Esophagus mucosa (tissue), 1 donor: ENCODE measurements around the gene GPR146. TPM values are rescaled to one million over a fixed set of nuclear protein-coding genes. Genes with fewer than 3 reads are reported as not detected.

Experiments
- ATAC-seq: fragments of 200-7000 bp; cut with Tn5 transposase; one replicate; pipeline ENCODE4 v1.9.1; 2020
- total RNA-seq: library from RNA; stranded (reverse); gene quantifications from one replicate; pipeline ENCODE4 v1.2.4, GENCODE V29; 2023
- donor health status: DM: yes; HTN: yes; CAD: no.

The GPR146 gene
- total RNA-seq, 1 donor from 2014 or later: 2.3 TPM

DNA sequence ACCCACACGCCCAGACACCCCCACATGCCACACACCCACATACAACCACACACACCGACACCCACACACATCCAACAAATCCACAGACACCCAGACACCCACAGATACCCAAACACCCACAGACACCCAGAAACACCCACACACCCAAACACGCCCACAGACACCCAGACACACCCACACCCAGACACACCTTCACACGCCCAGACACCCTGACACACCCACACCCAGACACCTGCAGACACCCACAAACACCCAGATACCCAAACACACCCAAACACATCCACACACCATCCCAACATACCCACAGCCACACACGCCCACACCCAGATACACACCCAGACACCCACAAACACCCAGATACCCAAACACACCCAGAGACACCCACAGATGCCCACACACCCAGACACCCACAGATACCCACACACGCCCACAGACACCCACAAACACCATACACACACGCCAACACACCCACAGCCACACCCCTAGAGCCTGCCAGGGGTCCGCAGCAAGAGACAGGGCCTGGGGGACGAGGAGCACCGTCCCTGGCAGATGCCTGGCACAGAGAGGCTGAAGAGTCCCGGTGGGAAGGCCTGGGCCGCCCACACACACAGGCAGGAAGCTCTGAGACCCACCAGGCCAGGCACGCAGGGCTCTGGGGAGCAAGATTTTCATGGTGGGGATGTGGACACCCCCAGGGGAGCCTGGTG lies 32.9 kb upstream of the GPR146 start:
- no peak for ATAC-seq

GRCh38 chr7:1012004-1012715 lies 32.2 kb upstream of the GPR146 start:
- no peak for ATAC-seq

- ATAC-seq: peak; percentile 29
These were observed 31.6 kb upstream of the GPR146 start for GRCh38 chr7:1012716-1013095.

DNA sequence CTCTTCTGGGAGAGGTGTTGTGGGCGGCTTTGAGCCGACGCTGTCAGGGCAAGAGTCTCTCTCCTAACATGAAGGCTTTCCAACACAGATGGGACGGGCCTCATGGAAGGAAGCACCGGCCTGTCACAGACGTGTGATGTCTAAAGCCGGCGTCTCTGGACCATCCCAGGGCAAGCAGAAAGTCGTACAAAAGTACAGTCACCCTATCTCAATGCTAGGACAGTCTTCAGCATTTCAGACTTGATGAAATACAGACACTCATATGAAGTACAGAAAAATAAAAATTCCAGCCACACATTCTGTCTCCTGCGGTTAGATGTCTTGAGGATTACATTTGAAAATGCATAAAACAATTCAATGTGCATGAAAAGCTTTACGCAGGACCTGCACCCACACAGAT lies 30.8 kb upstream of the GPR146 start:
- ATAC-seq: no peak

DNA sequence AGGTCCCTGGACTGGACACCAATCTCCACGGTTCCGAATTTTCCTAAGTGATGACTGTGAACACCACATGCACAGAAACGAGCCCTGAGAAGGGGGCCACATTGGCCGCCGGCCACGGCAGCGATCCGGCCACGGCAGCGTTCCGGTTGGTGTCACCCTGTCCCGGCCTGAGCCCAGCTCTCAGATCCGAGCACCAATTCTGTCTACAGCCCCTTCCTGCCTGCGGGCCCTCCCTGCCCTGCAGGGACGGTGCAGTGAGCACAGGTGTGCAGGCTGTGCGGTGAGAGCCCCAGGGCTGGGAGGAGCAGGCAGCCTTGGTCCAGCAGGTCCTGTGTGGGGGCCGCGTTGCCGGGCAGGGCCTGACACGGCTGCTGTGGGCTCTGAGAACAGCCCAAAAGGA lies 29.7 kb upstream of the GPR146 start:
- no peak for ATAC-seq

DNA sequence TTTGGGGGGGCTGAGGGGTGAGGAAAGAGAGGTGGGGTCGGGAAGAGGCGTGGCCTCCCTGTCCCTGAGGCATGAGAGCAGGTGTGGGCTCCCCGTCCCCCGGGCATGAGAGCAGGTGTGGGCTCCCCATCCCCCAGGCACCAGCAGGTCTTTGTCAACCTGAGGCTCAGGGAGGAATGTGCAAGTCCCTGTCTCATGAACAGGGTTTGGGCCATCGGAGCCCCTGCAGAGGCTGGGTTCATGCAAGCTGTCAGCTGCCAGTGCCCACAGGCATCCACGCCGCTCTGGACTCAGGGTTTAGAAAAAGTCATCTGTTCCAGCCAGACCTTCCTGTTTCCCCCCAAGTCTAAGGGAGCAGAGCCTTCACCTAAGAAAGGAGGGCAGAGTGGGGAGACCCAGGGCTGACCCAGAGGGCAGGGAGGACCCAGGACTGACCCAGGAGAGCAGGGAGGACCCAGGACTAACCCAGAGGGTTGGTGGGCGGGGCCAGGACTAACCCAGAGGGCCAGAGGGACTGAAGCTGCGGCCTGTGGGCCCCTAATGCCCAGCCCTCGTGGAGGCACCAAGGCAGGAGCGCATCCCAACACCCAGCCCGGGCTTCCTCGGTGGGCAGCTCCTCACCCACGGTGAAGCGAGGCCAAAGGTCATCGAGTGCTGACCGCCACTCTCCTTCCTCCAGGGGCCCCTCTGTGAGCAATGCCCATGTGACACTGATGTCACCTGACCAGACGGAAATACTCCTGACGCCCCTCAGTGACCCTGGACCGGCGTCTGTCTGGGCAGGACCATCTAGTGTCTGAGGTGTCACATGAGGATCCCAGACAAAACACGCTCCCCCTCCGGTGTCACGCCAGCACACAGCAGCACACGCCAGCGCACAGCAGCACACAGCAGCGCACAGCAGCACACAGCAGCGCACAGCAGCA lies 28.9 kb upstream of the GPR146 start:
- ATAC-seq: no peak

GRCh38 chr7:1016577-1017531 lies 27.5 kb upstream of the GPR146 start:
- no peak for ATAC-seq

DNA sequence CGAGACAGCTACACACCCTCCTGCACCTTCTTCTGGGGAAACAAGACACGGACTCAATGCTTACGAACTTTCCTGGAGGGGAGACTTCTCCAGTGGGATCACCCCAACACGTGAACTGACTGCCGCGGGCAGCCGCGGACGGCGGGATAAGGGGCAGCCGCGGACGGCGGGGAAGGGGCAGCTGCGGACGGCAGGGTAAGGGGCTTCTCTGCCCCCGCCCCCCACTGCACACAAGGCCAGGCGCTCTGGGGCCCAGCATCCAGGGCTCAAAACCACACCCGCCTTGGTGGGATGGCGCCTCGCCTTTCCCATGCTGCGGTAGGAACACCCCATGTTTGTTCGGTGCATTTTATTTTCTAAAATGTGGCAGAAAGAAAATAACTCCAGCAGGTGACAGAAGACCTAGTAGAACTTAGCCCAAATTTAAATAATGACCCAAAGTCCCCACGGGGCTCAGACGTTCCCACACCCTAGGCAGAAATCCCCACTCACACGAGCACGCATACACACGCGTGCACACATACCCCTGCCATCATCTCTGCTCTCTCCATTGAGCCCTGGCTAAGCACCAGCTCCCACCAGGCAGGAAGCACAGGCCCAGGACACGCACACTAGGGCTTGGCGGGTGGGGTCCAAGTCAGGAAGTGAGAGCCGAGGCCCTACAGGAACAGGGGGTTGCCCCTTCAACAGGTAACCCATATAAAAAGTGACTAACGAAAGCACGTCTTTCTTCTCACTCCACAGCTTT lies 26.6 kb upstream of the GPR146 start:
- ATAC-seq: no peak

GRCh38 chr7:1018334-1018695 lies 26.0 kb upstream of the GPR146 start:
- no peak for ATAC-seq

DNA sequence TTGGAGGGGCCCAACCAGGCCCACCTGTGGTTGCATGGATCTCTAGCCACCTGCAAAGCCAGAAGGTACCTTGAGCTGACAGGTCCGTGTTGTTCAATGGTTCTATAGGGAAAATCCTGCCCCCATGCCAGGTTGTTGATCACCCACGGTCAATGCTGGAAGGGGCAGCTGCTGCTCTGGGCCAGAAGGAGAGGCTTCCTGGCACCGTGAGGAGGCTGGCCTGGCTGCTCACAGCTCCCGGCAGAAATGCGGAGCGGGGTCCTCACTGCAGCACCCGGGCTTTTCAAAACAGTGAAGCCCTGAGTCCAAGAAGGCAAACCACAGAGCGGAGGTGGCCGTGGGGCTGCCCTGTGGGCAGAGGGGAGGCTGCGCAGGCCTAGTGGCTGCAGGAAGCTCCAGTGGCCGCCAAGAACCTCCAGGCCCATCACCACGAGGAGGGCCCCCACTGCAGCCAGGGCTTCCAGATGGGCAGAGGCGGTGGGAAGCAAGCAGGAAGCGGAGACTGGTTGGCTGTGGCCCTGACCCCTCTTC lies 25.0 kb upstream of the GPR146 start:
- ATAC-seq: no peak

DNA sequence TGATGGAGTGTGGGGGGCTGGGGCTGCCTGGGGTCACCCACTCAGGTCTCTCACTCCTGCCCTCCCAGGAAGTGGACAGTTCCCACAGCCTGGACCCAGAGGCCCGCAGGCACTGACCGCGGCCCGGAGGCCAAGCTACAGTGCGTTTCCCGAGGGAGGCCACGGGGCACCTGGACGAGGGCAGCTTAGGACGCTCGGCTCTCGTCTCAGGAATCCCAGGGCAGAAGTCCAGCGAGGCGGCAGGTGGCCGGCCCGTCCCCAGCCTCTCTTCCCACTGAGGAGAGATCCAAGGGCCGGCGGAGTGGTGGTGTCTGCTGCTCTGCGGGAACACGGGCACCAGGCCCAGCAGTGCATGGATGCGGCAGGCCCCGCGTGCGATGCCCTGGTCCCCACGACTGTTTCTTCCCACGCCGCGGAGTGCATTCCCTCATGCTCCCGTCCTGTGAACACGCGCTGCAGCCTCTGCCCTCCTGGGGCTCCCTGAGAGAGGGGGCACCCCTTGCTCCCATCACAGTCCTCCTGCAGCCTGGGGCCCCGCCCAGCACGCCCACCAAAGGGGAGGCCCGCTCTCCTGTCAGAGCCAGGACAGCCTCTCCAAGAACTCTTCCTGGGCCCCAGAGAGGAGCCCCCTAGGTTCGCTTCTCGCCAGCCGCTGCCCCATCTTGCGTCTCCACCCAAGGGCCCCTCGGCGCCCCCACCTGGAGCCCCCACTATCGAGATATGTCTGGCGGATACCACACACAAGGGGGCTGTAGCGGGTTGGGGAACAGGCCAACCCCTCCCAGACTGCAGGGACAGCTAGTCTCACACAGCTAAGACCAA lies 24.3 kb upstream of the GPR146 start:
- ATAC-seq: no peak

GRCh38 chr7:1020849-1021251 lies 23.5 kb upstream of the GPR146 start:
- no peak for ATAC-seq

DNA sequence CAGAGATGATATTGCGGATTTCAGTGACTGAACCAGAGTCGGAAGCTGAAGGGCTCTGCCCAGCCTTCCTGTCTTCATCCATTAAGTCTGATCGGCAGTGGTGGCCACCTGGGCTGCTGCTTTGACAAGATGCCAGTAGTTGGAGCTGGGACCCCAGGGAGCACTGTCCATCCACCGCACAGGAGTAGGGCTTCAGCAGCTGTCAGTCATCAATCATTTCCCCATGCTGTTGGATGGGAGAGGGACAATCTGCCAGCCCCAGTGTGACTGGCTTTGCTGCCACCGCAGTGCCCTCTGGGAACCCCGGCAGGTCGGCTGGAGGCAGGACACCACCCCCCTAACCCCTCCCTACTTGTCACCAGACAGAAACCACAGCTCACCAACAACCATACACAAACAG lies 23.0 kb upstream of the GPR146 start:
- ATAC-seq: no peak

GRCh38 chr7:1021931-1022330 lies 22.4 kb upstream of the GPR146 start:
- ATAC-seq: no peak

DNA sequence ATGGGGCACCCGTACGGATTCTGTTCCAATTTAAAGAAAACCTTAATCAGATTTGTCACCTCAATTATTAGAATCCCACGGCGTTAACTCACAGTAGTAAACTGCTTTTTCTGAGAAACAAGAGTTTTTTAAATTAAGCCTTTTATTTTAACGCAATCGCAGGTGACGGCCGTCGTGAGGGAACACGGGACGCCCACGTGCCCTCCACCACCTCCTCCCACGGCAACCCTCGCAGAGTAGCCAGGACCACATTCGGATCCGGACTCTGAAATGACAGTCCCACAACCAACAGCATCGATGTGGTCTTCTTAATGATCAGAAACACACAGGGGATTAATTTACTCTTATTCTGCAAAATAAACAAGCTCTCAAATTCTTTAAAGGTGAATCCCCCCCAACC lies 22.0 kb upstream of the GPR146 start:
- no peak for ATAC-seq

GRCh38 chr7:1022801-1023465 lies 21.4 kb upstream of the GPR146 start:
- ATAC-seq: peak; percentile 2

DNA sequence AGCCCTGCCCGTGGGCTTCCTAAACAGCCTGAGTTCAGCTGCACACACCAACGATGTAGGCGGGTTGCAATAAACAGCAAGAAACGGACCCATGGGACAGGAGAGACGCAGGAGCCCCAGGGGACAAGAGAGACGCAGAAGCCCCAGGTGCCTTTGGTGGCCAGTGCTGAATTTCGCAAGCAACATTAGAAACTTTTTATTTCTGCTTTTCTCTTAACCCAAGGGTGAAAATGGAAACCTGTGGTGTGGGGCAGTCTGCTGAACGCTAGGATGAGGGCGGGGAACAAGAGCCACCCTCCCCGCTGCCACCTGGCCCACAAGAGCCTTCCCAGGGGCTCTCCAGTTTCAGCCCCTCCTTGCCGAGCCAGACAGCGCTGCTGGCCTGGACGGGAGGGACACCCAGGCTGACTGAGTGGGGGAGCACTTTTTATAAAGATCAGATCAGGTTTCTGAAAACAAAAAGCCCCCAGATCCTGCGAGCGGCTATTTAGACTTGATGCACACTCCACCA lies 20.0 kb upstream of the GPR146 start:
- ATAC-seq: no peak

DNA sequence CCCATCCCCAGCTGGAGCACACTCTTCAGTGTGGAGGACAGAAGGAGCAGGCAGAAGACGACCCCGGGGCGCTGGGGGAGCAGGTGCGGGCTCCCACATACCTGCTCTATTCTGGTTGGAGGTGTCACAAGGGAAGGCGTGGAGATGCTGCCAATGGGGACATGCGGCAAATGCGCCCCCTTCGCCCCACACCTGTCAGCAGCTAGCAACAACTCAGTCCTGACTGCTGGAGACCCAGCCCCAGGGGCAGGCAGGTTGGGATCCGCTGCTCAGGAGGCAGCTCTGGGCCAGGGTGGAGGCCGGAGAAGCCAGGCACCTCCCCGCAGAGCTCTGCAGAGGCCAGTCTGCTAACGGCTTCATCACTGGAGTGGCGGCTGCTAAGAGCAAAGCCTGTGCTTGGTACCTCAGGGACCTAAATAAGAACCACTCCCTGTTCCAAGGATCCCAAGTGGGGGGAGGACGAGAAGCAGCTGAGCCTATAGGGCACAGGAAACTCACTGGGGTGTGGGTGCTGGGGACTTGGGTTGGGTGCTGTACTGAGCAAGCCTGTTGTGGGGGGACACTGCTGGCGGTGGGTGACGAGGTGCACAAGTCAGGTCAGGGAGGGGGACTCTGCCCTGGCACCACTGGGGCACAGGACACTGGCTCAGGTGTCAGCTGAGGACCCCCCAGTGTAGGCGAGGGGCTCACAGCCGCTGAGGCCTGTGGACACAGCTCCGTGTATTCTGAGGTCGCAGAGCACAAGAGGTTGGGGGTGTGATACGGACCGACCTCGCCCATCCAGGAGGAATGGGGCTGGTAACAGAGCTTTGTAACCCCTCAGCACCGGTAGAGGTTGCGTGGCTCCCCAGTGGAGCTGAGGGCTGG lies 19.2 kb upstream of the GPR146 start:
- ATAC-seq: no peak
